Sigmoid colon (tissue), 7 donors: ENCODE results near the gene ACYP2. TPM values are rescaled to one million over a fixed set of nuclear protein-coding genes. Genes with fewer than 3 reads are reported as not detected.

Experiments used
- DNase-seq: peaks from one replicate; pipeline ENCODE4 v3.0.0-alpha.2; 2019
- H3K27ac ChIP-seq, 4 donors: fragments of 200-600 bp; sonication (generic); one replicate each; pipeline ENCODE4 v1.5.1; 2016 to 2019; ENCODE audit warnings: mild to moderate bottlenecking in 1 of 4
- H3K27me3 ChIP-seq, 3 donors: fragments of 200-600 bp; sonication (generic); one replicate each; pipeline ENCODE4 v1.5.1; 2019; ENCODE audit warnings: mild to moderate bottlenecking in 1 of 3
- H3K36me3 ChIP-seq, 4 donors: fragments of 200-600 bp; sonication (generic); one replicate each; pipeline ENCODE4 v1.5.1; 2016 to 2019
- H3K4me1 ChIP-seq, 4 donors: fragments of 200-600 bp; sonication (generic); one replicate each; pipeline ENCODE4 v1.5.1; 2017 to 2019
- H3K4me3 ChIP-seq, 4 donors: fragments of 200-600 bp; sonication (generic); one replicate each; pipeline ENCODE4 v1.5.1; 2017 to 2019; ENCODE audit warnings: mild to moderate bottlenecking in 2 of 4, moderate library complexity in 1 of 4
- H3K9me3 ChIP-seq, 4 donors: fragments of 200-600 bp in 3 of 4; sonication (generic) in 3 of 4; one replicate each; pipeline versions ENCODE4 v1.5.1 to v1.6.1; 2013 to 2019
- POLR2A ChIP-seq, 2 donors: fragments of 450-650 bp; IDR thresholded peaks; one replicate each; pipeline ENCODE4 v1.6.1; 2016; ENCODE audit warnings: antibody characterized with exemption in 2 of 2, mild to moderate bottlenecking in 2 of 2, moderate library complexity in 2 of 2
- POLR2AphosphoS5 ChIP-seq, 4 donors: sonication (generic); formaldehyde crosslinking; IDR thresholded peaks; one replicate each; pipeline ENCODE4 v1.6.1; 2017; ENCODE audit warnings: antibody characterized with exemption in 4 of 4
- WGBS, 2 donors: extraction: QIAGEN DNeasy Blood & Tissue Kit; methylation state at CpG; one replicate each; pipeline ENCODE4 v1.1.7; 2013; 5-methylcytosine and 5-hydroxymethylcytosine counted together
- intact Hi-C: fragments of 100-400 bp; cut with DNase I; formaldehyde crosslinking; loops from one replicate; pipeline ENCODE4 v1.15.1; 2023
- polyA plus RNA-seq, 3 donors: library from polyadenylated mRNA; stranded (reverse); fragments of 200-250 nt; gene quantifications; one replicate each; pipeline ENCODE4 v1.2.3, GENCODE V29; 2013
- small RNA-seq, 3 donors: library from RNA; depleted of rRNA; stranded (forward); fragments of <200 nt; gene quantifications; one replicate each; pipeline ENCODE3, GENCODE V24; 2016
- total RNA-seq, 4 donors: library from RNA; depleted of rRNA; stranded (reverse); fragments of >200 nt; gene quantifications; one replicate each; pipeline ENCODE4 v1.1.0, GENCODE V29; 2016
- donor health status: healthy with polysubstance abuse.
- donor health status: Bipolar disorder and iron deficiency.
- donor health status: healthy.

The ACYP2 gene
- total and polyA plus RNA-seq, 7 donors = 13.2 to 32.0 (median 19.8) TPM

DNA sequence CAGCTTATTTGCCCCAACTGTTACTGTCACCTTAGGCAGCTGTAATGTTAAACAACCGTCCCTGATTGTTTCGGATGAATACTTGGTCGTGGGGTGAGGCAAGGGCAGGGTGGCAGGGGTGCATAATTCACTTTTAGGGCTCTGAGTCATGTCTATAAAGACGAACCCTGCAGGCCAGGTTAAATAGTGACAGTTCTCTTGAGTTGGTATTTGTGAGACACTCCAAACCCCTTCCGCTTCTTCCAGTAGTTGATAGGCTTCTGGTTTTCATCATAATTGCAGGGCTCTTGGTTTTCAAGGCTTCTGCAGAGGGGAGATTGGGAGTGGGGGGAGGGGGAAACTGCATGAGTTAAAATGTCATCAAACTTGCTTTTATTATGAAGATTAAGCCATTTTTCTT is 237.8 kb downstream of the ACYP2 start:
- TF ChIP-seq POLR2A (IDR thresholded peaks at IDR 0.05) (no peak), POLR2AphosphoS5 (IDR thresholded peaks at IDR 0.05) (peak in 1 of 4 donors; percentile 10)
- H3K27ac ChIP-seq = no peak overlapping the region
- 26 to 64% methylated on average over 5 of the region's 5 CpGs for WGBS, 2 donors
- H3K36me3 ChIP-seq = no peaks in the 10 kb centered on the region
- no peaks in the 10 kb centered on the region for H3K27me3 ChIP-seq
- H3K9me3 ChIP-seq = no peaks in the 10 kb centered on the region
- peaks cover 0 to 11% (median 8%) of the 10 kb centered on the region in 4 donors for H3K4me1 ChIP-seq
- no peak overlapping the region for H3K4me3 ChIP-seq
- intact Hi-C loops = no loop called here
- no peak for DNase-seq

Small RNA genes lying within 50 kb of the gene (small RNA-seq; reads per million reads assigned to genes)
- 0 reads per million in 3 donors for gene RNU7-172P

Other genes starting within 250 kb of the ACYP2 start
- 10 to 100 TPM; 47.8 to 79.8 (median 61.6) TPM for gene PSME4, start 144.6 kb upstream of the ACYP2 start, total RNA-seq
- 10 to 100 TPM; 15.0 to 29.8 (median 16.0) TPM for gene PSME4, start 144.6 kb upstream of the ACYP2 start, polyA plus RNA-seq
- gene TSPYL6, start 140.6 kb downstream of the ACYP2 start, total RNA-seq = under 1 TPM in 1 of 4 donors, not detected in 3; 0.16 TPM
- not detected for gene TSPYL6, start 140.6 kb downstream of the ACYP2 start, polyA plus RNA-seq